LHCN-M2 (cell line): ENCODE results near the gene HGFAC. TPM values are rescaled to one million over a fixed set of nuclear protein-coding genes. Genes with fewer than 3 reads are reported as not detected.

ENCODE experiments used
- DNase-seq: peaks from one replicate; pipeline ENCODE4 v3.0.0-alpha.2; 2012; ENCODE audit warnings: low read depth
- total RNA-seq: library from RNA; depleted of rRNA; stranded (reverse); fragments of >200 nt; gene quantifications from 2 replicates; pipeline ENCODE4 v1.2.3, GENCODE V29; 2014

HGFAC gene
- total RNA-seq, 1 experiment from 2014 or later = 0.40 TPM

- peak; percentile 92 for DNase-seq
Observed at GRCh38 chr4:3461515-3462291, 19.9 kb downstream of the HGFAC start.

- no peak for DNase-seq
Observed at GRCh38 chr4:3462321-3462789, 20.6 kb downstream of the HGFAC start.

GRCh38 chr4:3462790-3463415 is 21.1 kb downstream of the HGFAC start, which contains the start of gene DOK7:
Gene DOK7, plus strand, starts transcription at chr4:3463306. Its CDS starts 70 bp downstream, at chr4:3463376.
- no peak for DNase-seq

DNA sequence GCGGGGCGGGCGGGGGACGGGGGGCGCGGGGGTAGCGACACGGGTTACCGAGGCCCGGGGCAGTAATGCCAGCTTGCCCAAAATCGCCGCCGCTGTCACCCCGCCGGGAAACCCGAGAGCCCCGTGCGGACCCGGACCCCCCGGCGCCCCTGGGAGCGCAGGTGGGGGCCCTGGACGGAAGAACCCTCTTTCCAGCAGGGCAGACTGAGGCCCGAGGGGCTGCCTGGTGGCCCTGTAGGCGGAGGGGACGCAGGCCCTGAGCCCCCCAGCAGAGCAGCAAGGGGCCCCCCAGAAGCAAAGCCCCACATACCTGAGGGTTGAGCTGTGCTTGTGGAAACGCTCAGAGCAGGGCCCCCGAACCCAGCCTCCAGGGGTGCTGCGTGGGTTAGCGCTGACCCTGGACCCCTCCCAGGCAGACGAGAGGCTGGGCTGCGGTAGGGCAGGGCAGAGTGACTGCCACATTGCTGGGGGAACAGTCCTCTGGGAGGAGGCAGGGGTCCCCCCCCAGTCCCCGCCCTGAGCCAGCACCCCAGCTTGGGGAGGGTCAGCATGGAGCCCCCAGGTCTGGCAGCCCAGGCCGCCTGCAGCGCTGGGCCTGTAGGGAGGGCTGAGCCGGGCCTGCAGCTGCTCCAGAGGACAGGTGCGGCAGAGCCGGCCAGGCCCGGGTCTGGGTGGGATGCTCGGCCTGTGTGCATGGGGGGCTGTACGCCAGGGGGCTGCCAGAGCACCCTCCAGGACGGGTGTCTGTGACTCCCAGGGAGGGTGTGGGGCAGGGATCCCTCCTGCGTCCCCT is 22.0 kb downstream of the HGFAC start:
- no peak for DNase-seq

DNA sequence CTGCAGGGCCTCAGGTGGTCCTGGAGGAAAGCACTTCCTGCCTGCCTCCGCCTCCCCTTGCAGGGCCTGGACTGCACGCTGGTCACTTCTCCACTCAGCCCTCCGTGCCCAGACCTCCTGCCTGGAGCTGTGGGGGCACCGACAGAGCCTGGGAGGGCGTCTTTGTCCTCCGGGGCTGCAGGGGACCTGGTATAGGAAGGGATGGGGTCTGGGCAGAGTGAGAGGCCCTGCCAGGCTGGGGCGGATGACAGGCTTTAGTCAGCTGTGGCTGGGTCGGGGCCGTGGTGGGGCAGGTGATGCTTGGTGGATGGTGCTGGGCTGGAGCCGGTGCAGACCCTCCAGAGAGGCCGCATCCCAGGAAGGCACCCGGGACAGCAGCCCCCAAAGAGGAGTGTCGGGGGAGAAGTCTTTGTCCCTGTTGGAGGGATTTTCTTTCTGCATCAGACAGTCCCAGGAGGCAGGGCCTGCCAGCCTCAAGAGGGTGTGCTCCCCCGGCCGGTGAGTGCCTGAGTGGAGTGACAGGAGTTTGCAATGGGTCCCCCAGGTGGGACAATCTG is 22.7 kb downstream of the HGFAC start:
- no peak for DNase-seq

GRCh38 chr4:3464911-3465697 is 23.3 kb downstream of the HGFAC start:
- DNase-seq = no peak

GRCh38 chr4:3465698-3466671 is 24.2 kb downstream of the HGFAC start:
- DNase-seq = no peak

DNA sequence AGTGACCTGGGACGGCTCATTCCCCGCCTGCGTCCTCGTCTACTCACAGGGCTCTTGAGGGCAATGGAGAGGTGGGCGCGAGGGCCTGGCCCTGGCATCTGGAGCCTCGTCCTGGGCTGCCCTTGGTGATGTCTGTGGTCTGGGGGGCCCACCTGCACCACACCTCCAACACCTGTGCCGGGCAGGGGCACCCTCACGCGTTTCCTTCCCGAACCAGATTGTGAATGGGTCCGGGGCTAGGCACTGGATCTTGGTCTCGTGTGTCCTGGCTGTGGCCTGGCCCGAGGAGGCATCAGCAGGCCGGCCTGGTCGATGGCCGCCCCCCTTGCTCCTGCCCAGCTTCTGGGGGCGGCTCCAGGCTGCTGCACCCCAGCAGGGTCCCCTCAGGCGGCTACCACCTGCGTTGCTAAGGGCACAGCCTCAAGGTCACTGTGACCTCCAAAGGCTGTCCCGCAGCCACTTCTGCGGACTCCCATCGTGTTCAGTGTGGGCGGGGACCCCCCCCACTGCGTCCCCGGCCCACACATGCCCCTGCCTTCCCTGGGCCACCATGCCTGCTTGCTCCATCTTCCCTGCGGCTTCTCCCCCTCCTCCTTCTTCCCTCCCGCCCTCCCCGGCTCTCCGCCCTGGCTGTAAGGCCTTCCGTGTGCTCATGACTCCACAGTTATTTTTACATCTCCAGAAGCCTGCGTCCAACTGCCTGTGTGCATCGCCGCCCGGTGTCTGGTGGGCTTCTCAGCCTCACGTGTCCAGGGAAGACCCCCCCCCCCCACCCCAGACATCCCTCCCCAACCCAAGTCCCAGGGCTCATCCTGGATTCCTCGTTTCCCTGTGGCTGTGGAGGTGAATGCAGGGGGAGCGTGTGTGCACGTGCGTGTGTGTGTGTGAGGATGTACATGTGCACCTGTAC is 25.2 kb downstream of the HGFAC start:
- DNase-seq = no peak

DNA sequence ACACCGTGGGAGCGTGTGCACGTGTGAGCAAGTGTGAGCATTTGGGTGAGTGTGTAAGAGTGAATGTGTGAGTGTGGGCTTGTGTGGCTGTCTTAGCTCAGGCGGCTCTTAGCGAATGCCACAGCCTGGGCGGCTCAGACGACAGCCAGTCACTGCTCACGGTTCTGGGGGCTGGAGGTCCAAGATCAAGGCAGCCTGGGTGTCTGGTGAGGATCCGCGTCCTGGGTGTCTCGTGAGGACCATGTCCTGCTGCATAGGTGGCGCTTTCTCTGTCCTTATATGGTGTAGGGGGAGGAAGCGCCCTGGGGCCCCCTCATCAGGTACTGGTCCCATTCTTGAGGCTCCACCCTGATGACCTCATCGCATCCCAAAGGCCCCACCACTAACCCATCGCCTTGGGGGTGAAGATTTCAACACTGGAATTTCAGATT is 25.8 kb downstream of the HGFAC start:
- no peak for DNase-seq

DNA sequence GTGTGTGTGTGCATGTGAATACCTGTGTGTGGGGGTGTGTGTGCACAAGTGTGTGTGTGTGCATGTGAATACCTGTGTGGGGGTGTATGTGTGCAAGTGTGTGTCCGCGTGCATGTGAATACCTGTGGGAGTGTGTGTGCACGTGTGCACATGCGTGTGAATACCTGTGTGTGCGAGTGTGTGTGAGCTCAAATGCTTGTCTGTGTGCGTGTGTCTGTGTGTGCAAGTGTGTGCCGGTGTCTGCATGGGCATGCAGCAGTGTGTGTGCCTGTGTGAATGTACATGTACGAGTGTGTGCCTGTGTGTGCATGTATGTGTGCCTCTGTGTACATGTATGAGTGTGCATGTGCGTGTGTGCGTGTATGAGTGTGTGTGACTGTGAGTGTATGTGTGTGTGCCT is 26.4 kb downstream of the HGFAC start:
- DNase-seq = no peak

DNA sequence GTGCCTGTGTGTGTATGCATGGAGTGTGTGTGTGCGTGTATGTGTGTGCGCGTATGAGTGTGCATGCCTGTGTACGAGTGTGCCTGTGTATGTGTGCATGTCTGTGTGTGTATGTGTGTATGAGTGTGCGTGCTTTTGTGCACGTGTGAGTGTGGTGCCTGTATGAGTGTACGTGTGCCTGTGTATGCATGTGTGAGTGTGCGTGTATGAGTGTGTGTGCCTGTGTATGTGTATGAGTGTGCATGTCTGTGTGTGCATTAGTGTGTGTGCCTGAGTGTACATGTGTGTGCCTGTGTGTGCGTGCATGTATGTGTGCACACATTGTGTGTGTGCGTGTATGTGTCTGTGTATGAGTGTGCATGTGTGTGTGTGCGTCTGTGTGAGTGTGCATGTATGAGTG is 27.0 kb downstream of the HGFAC start:
- DNase-seq = no peak

DNA sequence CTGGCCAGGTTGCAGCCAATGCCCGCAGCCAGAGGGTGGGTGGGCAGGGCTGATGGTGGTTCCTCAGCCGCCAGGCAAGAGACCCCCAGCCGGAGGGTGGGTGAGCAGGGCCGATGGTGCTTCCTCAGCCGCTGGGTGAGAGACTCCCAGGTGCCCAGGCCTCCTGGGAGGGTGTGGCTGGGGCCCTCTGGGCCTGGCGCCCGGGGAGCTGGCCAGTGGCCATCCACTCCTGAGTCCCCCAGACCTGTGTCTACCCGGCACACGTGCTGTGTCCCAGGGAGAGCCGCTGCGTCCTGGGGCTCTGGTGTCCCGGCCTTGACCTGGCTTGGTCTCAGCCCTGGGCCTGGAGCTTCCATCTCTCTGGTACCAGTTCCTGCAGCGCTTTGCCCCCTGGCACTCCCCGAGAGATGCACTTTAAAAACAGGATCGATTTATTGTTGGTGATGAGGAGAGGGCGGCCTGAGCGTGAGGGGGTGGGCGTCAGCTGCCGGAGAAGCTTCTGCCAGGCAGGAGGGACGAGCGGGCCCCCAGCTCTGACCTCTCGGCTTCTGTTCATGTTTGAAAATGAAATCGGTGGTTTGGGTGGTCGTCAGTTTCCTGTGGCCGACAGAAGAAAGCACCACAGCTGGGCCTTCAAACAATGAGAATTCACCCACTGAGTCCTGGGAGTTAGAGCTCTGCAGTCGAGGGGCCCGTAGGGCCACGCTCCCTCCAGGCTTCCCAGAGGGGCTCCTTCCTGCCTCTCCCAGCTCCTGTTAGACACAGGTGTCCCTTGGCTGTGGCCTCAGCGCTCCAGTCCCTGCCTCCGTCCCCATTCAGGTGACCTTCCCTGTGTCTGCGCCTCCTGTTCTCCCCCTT is 27.8 kb downstream of the HGFAC start:
- DNase-seq = no peak

DNA sequence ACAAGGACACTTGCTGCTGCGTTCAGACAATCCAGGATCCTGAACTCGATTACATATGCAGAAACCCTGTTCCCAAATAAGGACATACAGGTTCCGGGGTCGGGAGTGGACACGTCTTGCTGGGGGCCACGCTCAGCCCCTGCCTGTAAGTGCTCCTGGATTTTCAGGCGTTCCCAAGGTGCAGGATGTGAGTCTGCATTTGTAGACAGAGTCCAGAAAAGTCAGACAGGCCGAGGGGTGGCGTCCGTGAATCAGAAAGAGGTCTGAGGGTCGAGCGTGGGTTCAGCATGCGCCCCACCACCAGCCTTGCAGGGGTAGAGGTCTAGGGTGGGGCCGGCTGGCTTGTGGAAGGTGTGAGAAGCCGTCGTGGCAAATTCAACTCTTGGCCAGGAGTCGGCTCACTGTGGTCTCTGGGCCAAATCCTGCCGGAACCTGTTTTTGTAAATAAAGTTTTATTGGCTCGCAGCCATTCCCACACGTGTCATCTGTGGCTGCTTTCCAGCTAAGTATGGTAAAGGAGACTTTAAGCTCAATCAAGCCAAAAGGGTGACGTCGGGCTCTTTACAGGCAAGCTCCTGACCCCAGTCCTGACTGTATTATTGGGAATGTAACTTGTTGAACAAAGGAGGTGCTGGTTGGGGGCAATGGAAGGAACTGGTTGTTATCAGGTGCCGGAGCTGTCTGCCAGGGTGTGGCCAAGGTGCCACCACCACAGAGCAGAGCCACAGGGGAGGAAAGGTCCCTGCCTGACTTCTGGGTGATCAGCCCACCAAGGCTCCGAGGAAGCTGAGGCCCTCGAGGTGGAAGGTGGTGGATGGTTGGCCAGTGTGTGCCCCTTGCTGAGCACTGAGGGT is 28.7 kb downstream of the HGFAC start:
- no peak for DNase-seq

DNA sequence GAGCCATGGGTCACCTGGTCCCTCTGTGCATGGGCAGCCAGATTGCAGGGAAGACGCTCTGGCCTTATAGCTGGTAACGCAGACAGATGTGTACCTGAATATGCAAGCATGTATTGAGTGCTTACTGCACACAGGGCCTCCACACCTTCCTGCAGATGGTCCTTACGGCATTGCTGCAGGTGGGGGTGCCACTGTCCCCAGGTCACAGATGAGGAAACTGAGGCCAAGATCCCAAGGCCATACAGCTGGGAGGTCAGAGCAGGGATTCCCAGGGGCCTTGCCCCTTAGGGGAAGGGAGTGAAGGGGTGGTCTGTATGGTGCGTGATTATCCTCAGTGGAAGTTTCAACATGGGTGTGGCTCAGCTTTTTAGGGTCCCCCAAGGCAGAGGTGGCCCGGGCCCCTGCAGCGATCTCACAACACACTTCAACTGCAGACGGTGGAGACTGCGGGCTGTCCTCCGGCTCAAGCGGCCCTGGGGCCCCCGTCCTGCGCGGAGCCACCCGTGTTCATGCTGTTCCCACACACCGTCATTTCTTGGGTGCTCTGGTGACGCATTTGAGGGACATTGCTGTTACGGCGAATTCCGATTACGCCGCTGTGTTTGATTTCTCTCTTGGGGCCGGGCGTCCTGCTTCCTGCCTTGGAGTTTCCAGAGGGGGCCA is 29.5 kb downstream of the HGFAC start:
- DNase-seq = no peak

- no peak for DNase-seq
Observed at GRCh38 chr4:3471886-3472285, 30.1 kb downstream of the HGFAC start.

DNA sequence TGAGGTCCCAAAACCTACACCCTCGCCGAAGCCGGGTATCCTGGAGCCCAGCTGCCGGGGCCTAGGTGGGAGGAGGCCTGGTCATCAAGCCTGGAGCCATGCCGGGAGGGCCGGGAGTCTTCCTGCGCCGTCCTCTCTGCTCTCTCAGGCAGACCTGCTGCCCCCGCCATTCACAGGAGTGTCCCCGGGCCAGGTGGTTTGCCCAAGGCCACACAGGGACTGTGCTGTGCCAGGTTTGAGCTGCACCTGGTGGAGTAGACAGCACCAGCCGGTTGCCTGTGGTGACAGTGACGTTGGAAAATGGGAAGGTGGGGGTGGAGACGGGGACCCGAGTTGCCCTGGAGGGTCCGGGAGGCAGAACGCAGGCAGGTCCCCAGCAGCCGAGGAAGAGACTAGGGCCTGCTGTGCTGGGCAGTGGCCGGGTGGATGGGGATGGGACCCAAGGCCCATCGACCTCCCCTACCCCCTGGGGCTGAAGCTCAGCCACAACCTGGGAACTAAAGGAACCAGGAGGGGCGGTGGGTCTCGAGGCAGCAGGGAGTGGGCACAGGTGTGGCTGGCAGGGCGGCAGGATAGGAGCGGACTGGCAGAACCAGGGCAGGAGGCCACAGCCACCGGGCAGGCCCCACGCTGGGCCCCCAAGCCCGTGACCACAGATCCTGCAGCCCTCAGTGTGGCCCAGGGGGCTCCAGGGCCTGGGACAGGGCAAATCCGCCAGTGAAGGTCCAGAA is 30.8 kb downstream of the HGFAC start:
- no peak for DNase-seq
